Cardiac muscle cell (in vitro differentiated cells and primary cell): ENCODE measurements around the gene PCDHB6. TPM values are rescaled to one million over a fixed set of nuclear protein-coding genes. Genes with fewer than 3 reads are reported as not detected.
"Not testable (repeated sequence)": the region's sequence is repeated elsewhere in the genome, so short reads cannot be mapped to it uniquely, and the experiment has no call there.

Source experiments
- DNase-seq, 2 donors: peaks; one replicate each; pipeline versions ENCODE4 v3.0.0 to v3.0.0-alpha.2; 2010 to 2017; ENCODE audit warnings: low read depth in 1 of 2, low spot score in 1 of 2
- H3K27ac ChIP-seq: fragments of 200-600 bp; sonication (generic); 2 replicates; pipeline ENCODE4 v1.5.1; 2016
- H3K27me3 ChIP-seq: fragments of 200-600 bp; sonication (generic); 2 replicates; pipeline ENCODE4 v1.6.0; 2016; ENCODE audit warnings: control low read depth
- H3K36me3 ChIP-seq: fragments of 200-600 bp; sonication (generic); 2 replicates; pipeline ENCODE4 v1.5.1; 2016; ENCODE audit warnings: control low read depth
- H3K4me1 ChIP-seq: fragments of 200-600 bp; sonication (generic); 2 replicates; pipeline ENCODE4 v1.8.1; 2017; ENCODE audit warnings: low read depth, mild to moderate bottlenecking, mixed run types
- H3K4me3 ChIP-seq: fragments of 200-600 bp; sonication (generic); 2 replicates; pipeline ENCODE4 v1.5.1; 2016; ENCODE audit warnings: mild to moderate bottlenecking
- H3K9me3 ChIP-seq: fragments of 200-600 bp; sonication (generic); 2 replicates; pipeline ENCODE4 v1.5.1; 2017; ENCODE audit warnings: low read depth, mild to moderate bottlenecking, control low read depth
- CTCF ChIP-seq: IDR thresholded peaks from 2 replicates; pipeline ENCODE4 v1.5.1; 2012; ENCODE audit warnings: low read depth, mild to moderate bottlenecking, low read length
- polyA plus RNA-seq: library from polyadenylated mRNA; unstranded; fragments of >200 nt; fragmentation: Nextera tagmentation; extraction: Ambion mirVana; gene quantifications from 2 replicates; pipeline ENCODE4 v1.2.1, GENCODE V29; 2016
- total RNA-seq: library from RNA; depleted of rRNA; stranded (reverse); fragments of >200 nt; gene quantifications from 2 replicates; pipeline ENCODE4 v1.2.3, GENCODE V29; 2016

Gene PCDHB6
- total and polyA plus RNA-seq, 2 experiments from 2014 or later, result 0.26 to 1.7 TPM

DNA sequence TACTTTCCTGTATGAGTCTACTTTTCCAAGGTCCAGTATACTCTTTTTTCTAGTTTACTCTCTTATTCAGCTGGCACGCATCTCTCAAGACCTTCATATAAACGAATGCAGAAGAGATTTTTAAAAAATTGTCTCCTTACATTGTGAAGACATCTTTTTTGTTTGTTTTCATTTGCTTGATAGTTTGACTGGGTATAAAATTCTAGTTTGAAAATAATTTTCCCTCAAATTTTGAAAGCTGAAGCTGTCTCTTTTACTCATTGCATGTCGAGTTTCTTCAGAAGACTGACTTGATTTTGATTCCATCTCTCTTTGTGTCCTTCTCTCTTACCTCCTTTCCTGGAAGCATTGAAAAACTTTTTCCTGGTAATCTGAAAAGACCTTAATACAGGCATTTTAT lies 46.5 kb downstream of the PCDHB6 start:
- no peak for DNase-seq
- H3K27me3 ChIP-seq, result peaks cover 10% of the 10 kb centered on the region
- H3K4me1 ChIP-seq, result no peaks in the 10 kb centered on the region
- H3K9me3 ChIP-seq, result no peaks in the 10 kb centered on the region
- no peak for TF ChIP-seq CTCF
- no peaks in the 10 kb centered on the region for H3K36me3 ChIP-seq
- H3K4me3 ChIP-seq, result no peak overlapping the region
- H3K27ac ChIP-seq, result no peak overlapping the region

DNA sequence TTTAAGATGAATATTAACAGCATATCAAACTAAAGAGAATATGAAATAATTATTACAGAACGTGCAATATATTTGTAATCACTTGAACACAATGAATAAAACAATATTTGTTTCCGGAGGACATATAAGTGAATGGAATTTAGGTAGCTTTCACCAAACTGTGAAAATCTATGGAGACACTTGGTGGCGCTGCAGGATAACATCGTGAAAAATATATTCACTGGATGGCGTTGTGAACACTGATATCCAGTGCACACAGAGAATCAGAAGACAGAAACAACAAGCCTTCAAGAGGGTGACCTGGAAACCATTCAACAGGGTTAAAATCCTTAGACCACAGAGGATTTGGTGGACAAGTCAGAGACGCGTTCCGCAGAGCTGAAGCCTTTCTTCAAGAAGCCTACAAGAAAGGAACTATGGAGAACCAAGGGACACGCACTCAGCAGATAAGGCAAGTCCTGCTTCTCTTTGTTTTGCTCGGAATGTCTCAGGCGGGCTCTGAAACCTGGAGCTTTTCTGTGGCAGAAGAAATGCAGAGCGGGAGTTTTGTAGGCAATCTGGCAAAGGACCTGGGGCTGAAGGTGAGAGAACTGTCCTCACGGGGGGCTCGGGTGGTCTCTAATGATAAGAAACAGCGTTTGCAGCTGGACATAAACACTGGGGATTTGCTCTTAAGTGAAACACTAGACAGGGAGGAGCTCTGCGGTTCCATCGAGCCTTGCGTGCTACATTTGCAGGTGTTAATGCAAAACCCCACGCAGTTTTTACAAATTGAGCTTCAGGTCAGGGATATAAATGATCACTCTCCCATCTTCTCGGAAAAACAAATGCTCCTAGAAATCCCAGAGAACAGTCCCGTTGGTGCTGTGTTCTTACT lies 49.7 kb downstream of the PCDHB6 start, which contains the start of gene PCDHB11:
TSS of gene PCDHB11 (plus strand) at position 269 of the 877 bp plus-strand sequence. CDS start at position 417, 148 bp downstream.
- peak within 1 kb of the TSS; percentile 16 for H3K4me3 ChIP-seq

DNA sequence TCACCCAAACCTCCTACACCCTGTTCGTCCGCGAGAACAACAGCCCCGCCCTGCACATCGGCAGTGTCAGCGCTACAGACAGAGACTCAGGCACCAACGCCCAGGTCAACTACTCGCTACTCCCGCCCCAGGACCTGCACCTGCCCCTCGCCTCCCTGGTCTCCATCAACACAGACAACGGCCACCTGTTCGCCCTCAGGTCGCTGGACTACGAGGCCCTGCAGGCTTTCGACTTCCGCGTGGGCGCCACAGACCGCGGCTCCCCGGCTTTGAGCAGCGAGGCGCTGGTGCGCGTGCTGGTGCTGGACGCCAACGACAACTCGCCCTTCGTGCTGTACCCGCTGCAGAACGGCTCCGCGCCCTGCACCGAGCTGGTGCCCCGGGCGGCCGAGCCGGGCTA lies 51.3 kb downstream of the PCDHB6 start:
- H3K4me1 ChIP-seq, H3K9me3 ChIP-seq, H3K4me3 ChIP-seq, H3K27ac ChIP-seq, H3K36me3 ChIP-seq, DNase-seq: not testable (repeated sequence)
- H3K27me3 ChIP-seq, result peaks cover 15% of the 10 kb centered on the region

More for the DNA sequence above, 49.7 kb downstream of the PCDHB6 start, which contains the start of gene PCDHB11:
- Histone ChIP-seq H3K36me3 (no peaks in the 10 kb centered on the region), H3K27me3 (peaks cover 15% of the 10 kb centered on the region), H3K27ac (no peak within 1 kb of the TSS), H3K9me3 (no peaks in the 10 kb centered on the region), H3K4me1 (no peaks in the 10 kb centered on the region)
- peak in 1 of 2 donors; percentile 34 for DNase-seq
- TF ChIP-seq CTCF, result no peak

DNA sequence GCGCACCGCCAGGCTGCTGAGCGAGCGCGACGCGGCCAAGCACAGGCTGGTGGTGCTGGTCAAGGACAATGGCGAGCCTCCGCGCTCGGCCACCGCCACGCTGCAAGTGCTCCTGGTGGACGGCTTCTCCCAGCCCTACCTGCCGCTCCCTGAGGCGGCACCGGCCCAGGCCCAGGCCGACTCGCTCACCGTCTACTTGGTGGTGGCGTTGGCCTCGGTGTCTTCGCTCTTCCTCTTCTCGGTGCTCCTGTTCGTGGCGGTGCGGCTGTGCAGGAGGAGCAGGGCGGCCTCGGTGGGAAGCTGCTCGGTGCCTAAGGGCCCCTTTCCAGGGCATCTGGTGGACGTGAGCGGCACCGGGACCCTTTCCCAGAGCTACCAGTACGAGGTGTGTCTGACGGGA lies 51.8 kb downstream of the PCDHB6 start:
- H3K4me3 ChIP-seq, H3K27ac ChIP-seq, H3K9me3 ChIP-seq, H3K36me3 ChIP-seq, DNase-seq, H3K4me1 ChIP-seq: not testable (repeated sequence)
- peaks cover 15% of the 10 kb centered on the region for H3K27me3 ChIP-seq

Other genes with a start within 250 kb of the PCDHB6 start
Only the 30 nearest of the 32 such genes appear.
- gene PCDHAC1, start 223.8 kb upstream of the PCDHB6 start, total RNA-seq, result 16.7 and 20.8 TPM in 2 replicates
- gene PCDHAC1, start 223.8 kb upstream of the PCDHB6 start, polyA plus RNA-seq, result 3.4 and 5.1 TPM in 2 replicates
- gene PCDHAC2, start 183.6 kb upstream of the PCDHB6 start, total RNA-seq, result 42.2 and 47.8 TPM in 2 replicates
- gene PCDHAC2, start 183.6 kb upstream of the PCDHB6 start, polyA plus RNA-seq, result 18.5 and 18.9 TPM in 2 replicates
- gene PCDHB1, start 98.7 kb upstream of the PCDHB6 start, total RNA-seq, result 0.03 and 0.07 TPM in 2 replicates
- not detected in 2 replicates for gene PCDHB1, start 98.7 kb upstream of the PCDHB6 start, polyA plus RNA-seq
- gene PCDHB2, start 55.4 kb upstream of the PCDHB6 start, total RNA-seq, result 43.9 and 51.5 TPM in 2 replicates
- gene PCDHB2, start 55.4 kb upstream of the PCDHB6 start, polyA plus RNA-seq, result 25.0 and 31.2 TPM in 2 replicates
- gene PCDHB3, start 49.6 kb upstream of the PCDHB6 start, total RNA-seq, result 5.6 and 8.9 TPM in 2 replicates
- gene PCDHB3, start 49.6 kb upstream of the PCDHB6 start, polyA plus RNA-seq, result 0.34 and 1.2 TPM in 2 replicates
- 2.6 and 5.2 TPM in 2 replicates for gene PCDHB4, start 28.2 kb upstream of the PCDHB6 start, total RNA-seq
- 0.75 and 2.4 TPM in 2 replicates for gene PCDHB4, start 28.2 kb upstream of the PCDHB6 start, polyA plus RNA-seq
- gene PCDHB5, start 14.9 kb upstream of the PCDHB6 start, total RNA-seq, result 27.5 and 72.8 TPM in 2 replicates
- 10.1 and 30.0 TPM in 2 replicates for gene PCDHB5, start 14.9 kb upstream of the PCDHB6 start, polyA plus RNA-seq
- 1.1 and 2.3 TPM in 2 replicates for gene PCDHB7, start 22.6 kb downstream of the PCDHB6 start, total RNA-seq
- 0.40 and 1.0 TPM in 2 replicates for gene PCDHB7, start 22.6 kb downstream of the PCDHB6 start, polyA plus RNA-seq
- 17.2 and 20.8 TPM in 2 replicates for gene PCDHB8, start 27.7 kb downstream of the PCDHB6 start, total RNA-seq
- 6.2 and 8.7 TPM in 2 replicates for gene PCDHB8, start 27.7 kb downstream of the PCDHB6 start, polyA plus RNA-seq
- gene PCDHB16, start 32.3 kb downstream of the PCDHB6 start, total RNA-seq, result 4.8 and 6.3 TPM in 2 replicates
- 1.6 and 2.7 TPM in 2 replicates for gene PCDHB16, start 32.3 kb downstream of the PCDHB6 start, polyA plus RNA-seq
- 7.4 and 7.9 TPM in 2 replicates for gene PCDHB9, start 37.1 kb downstream of the PCDHB6 start, total RNA-seq
- gene PCDHB9, start 37.1 kb downstream of the PCDHB6 start, polyA plus RNA-seq, result 2.5 and 2.9 TPM in 2 replicates
- 8.8 and 10.9 TPM in 2 replicates for gene PCDHB10, start 42.3 kb downstream of the PCDHB6 start, total RNA-seq
- gene PCDHB10, start 42.3 kb downstream of the PCDHB6 start, polyA plus RNA-seq, result 7.8 and 9.0 TPM in 2 replicates
- gene PCDHB11, start 49.6 kb downstream of the PCDHB6 start, total RNA-seq, result 4.7 and 8.6 TPM in 2 replicates
- gene PCDHB11, start 49.6 kb downstream of the PCDHB6 start, polyA plus RNA-seq, result 2.4 and 3.1 TPM in 2 replicates
- 9.5 and 17.7 TPM in 2 replicates for gene PCDHB12, start 58.7 kb downstream of the PCDHB6 start, total RNA-seq
- 2.1 and 3.5 TPM in 2 replicates for gene PCDHB12, start 58.7 kb downstream of the PCDHB6 start, polyA plus RNA-seq
- gene PCDHB13, start 63.9 kb downstream of the PCDHB6 start, total RNA-seq, result 7.8 and 8.4 TPM in 2 replicates
- 1.3 and 3.1 TPM in 2 replicates for gene PCDHB13, start 63.9 kb downstream of the PCDHB6 start, polyA plus RNA-seq
- 17.3 and 21.2 TPM in 2 replicates for gene PCDHB14, start 73.3 kb downstream of the PCDHB6 start, total RNA-seq
- gene PCDHB14, start 73.3 kb downstream of the PCDHB6 start, polyA plus RNA-seq, result 8.1 and 11.8 TPM in 2 replicates
- 21.3 and 32.4 TPM in 2 replicates for gene PCDHB15, start 95.3 kb downstream of the PCDHB6 start, total RNA-seq
- 13.3 and 19.3 TPM in 2 replicates for gene PCDHB15, start 95.3 kb downstream of the PCDHB6 start, polyA plus RNA-seq
- gene SLC25A2, start 154.0 kb downstream of the PCDHB6 start, total RNA-seq, result 0.42 TPM in 1 of 2 replicates, not detected in the other
- not detected in 2 replicates for gene SLC25A2, start 154.0 kb downstream of the PCDHB6 start, polyA plus RNA-seq
- gene TAF7, start 170.7 kb downstream of the PCDHB6 start, total RNA-seq, result 93.8 and 124 TPM in 2 replicates
- gene TAF7, start 170.7 kb downstream of the PCDHB6 start, polyA plus RNA-seq, result 165 and 215 TPM in 2 replicates
- 1.7 and 2.3 TPM in 2 replicates for gene PCDHGA1, start 180.5 kb downstream of the PCDHB6 start, total RNA-seq
- gene PCDHGA1, start 180.5 kb downstream of the PCDHB6 start, polyA plus RNA-seq, result 0.40 and 1.2 TPM in 2 replicates
- gene PCDHGA2, start 188.7 kb downstream of the PCDHB6 start, total RNA-seq, result 0.95 and 1.8 TPM in 2 replicates
- gene PCDHGA2, start 188.7 kb downstream of the PCDHB6 start, polyA plus RNA-seq, result 0.18 and 1.1 TPM in 2 replicates
- 1.5 and 3.2 TPM in 2 replicates for gene PCDHGA3, start 193.8 kb downstream of the PCDHB6 start, total RNA-seq
- 1.4 and 2.2 TPM in 2 replicates for gene PCDHGA3, start 193.8 kb downstream of the PCDHB6 start, polyA plus RNA-seq
- gene PCDHGB1, start 200.0 kb downstream of the PCDHB6 start, total RNA-seq, result 1.8 and 3.7 TPM in 2 replicates
- gene PCDHGB1, start 200.0 kb downstream of the PCDHB6 start, polyA plus RNA-seq, result 0.32 and 0.46 TPM in 2 replicates
- gene PCDHGA4, start 205.0 kb downstream of the PCDHB6 start, total RNA-seq, result 1.5 and 1.8 TPM in 2 replicates
- 0.20 and 0.32 TPM in 2 replicates for gene PCDHGA4, start 205.0 kb downstream of the PCDHB6 start, polyA plus RNA-seq
- 2.7 and 3.0 TPM in 2 replicates for gene PCDHGB2, start 209.9 kb downstream of the PCDHB6 start, total RNA-seq
- 1.0 and 2.8 TPM in 2 replicates for gene PCDHGB2, start 209.9 kb downstream of the PCDHB6 start, polyA plus RNA-seq
- 1.1 and 1.2 TPM in 2 replicates for gene PCDHGA5, start 214.1 kb downstream of the PCDHB6 start, total RNA-seq
- 0.09 TPM in 1 of 2 replicates, not detected in the other for gene PCDHGA5, start 214.1 kb downstream of the PCDHB6 start, polyA plus RNA-seq
- 0.71 and 1.2 TPM in 2 replicates for gene PCDHGB3, start 220.2 kb downstream of the PCDHB6 start, total RNA-seq
- gene PCDHGB3, start 220.2 kb downstream of the PCDHB6 start, polyA plus RNA-seq, result 0.27 TPM in 1 of 2 replicates, not detected in the other
- 0.66 and 0.88 TPM in 2 replicates for gene PCDHGA6, start 223.8 kb downstream of the PCDHB6 start, total RNA-seq
- gene PCDHGA6, start 223.8 kb downstream of the PCDHB6 start, polyA plus RNA-seq, result not detected in 2 replicates
- gene PCDHGA7, start 232.7 kb downstream of the PCDHB6 start, total RNA-seq, result 1.0 and 1.2 TPM in 2 replicates
- gene PCDHGA7, start 232.7 kb downstream of the PCDHB6 start, polyA plus RNA-seq, result 0.20 TPM in 1 of 2 replicates, not detected in the other
- gene PCDHGB4, start 237.6 kb downstream of the PCDHB6 start, total RNA-seq, result 17.4 and 23.5 TPM in 2 replicates
- gene PCDHGB4, start 237.6 kb downstream of the PCDHB6 start, polyA plus RNA-seq, result 9.9 and 12.5 TPM in 2 replicates